ENCODE results near the gene C1orf87. TPM values are rescaled to one million over a fixed set of nuclear protein-coding genes. Genes with fewer than 3 reads are reported as not detected.

The C1orf87 gene
- total RNA-seq, 3 donors from 2014 or later = 0.14 TPM; not detected in 2

GRCh38 chr1:60101516-60101915 lies 27.9 kb upstream of the C1orf87 start:
- no peak for DNase-seq
- Histone ChIP-seq H3K4me3 (no peak overlapping the region), H3K4me1 (ENCODE audit: low read depth) (no peaks in the 10 kb centered on the region), H3K36me3 (ENCODE audit: low read depth) (no peaks in the 10 kb centered on the region), H3K9me3 (no peaks in the 10 kb centered on the region)
- intact Hi-C loops (cut with DNase I, micrococcal nuclease) = no loop called here
- ATAC-seq = no peak
- TF ChIP-seq CTCF (IDR thresholded peaks at IDR 0.05) = no peak

- Histone ChIP-seq H3K9me3 (no peaks in the 10 kb centered on the region), H3K4me1 (ENCODE audit: low read depth) (no peaks in the 10 kb centered on the region), H3K4me3 (no peak overlapping the region), H3K36me3 (ENCODE audit: low read depth) (no peaks in the 10 kb centered on the region)
- ATAC-seq = no peak
- DNase-seq = no peak
- intact Hi-C loops (cut with DNase I, micrococcal nuclease) = no loop called here
- no peak for TF ChIP-seq CTCF (IDR thresholded peaks at IDR 0.05)
Observed at GRCh38 chr1:60091195-60091715, 17.7 kb upstream of the C1orf87 start.

- no peaks in the 10 kb centered on the region for H3K9me3 ChIP-seq
- no peaks in the 10 kb centered on the region for H3K4me1 ChIP-seq (ENCODE audit: low read depth)
- intact Hi-C loops (cut with DNase I, micrococcal nuclease) = no loop called here
- DNase-seq (no peak), ATAC-seq (no peak)
- H3K4me3 ChIP-seq = no peak overlapping the region
- H3K36me3 ChIP-seq (ENCODE audit: low read depth) = no peaks in the 10 kb centered on the region
- no peak for TF ChIP-seq CTCF (IDR thresholded peaks at IDR 0.05)
Observed at GRCh38 chr1:60090655-60091054, 17.1 kb upstream of the C1orf87 start.

GRCh38 chr1:60088620-60089155 lies 15.1 kb upstream of the C1orf87 start:
- DNase-seq (no peak), ATAC-seq (no peak)
- no peaks in the 10 kb centered on the region for H3K9me3 ChIP-seq
- no peaks in the 10 kb centered on the region for H3K4me1 ChIP-seq (ENCODE audit: low read depth)
- no peak for TF ChIP-seq CTCF (IDR thresholded peaks at IDR 0.05)
- intact Hi-C loops (cut with DNase I, micrococcal nuclease) = no loop called here
- H3K4me3 ChIP-seq = no peak overlapping the region
- H3K36me3 ChIP-seq (ENCODE audit: low read depth) = no peaks in the 10 kb centered on the region

GRCh38 chr1:60087681-60088080 lies 14.1 kb upstream of the C1orf87 start:
- Histone ChIP-seq H3K36me3 (ENCODE audit: low read depth) (no peaks in the 10 kb centered on the region), H3K4me3 (no peak overlapping the region), H3K4me1 (ENCODE audit: low read depth) (no peaks in the 10 kb centered on the region), H3K9me3 (no peaks in the 10 kb centered on the region)
- no peak for DNase-seq
- intact Hi-C loops (cut with DNase I, micrococcal nuclease) = no loop called here
- no peak for ATAC-seq
- no peak for TF ChIP-seq CTCF (IDR thresholded peaks at IDR 0.05)

GRCh38 chr1:60078182-60078581 lies 4.6 kb upstream of the C1orf87 start:
- Histone ChIP-seq H3K4me3 (no peak overlapping the region), H3K4me1 (ENCODE audit: low read depth) (peaks cover 2% of the 10 kb centered on the region), H3K36me3 (ENCODE audit: low read depth) (no peaks in the 10 kb centered on the region), H3K9me3 (no peaks in the 10 kb centered on the region)
- intact Hi-C loops (cut with DNase I, micrococcal nuclease) = no loop called here
- no peak for TF ChIP-seq CTCF (IDR thresholded peaks at IDR 0.05)
- ATAC-seq (no peak), DNase-seq (no peak)

Measured in mucosa of descending colon (tissue), 3 donors.